MV-4-11 (cell line): ENCODE measurements around the gene ECI1.
A peak's percentile ranks its signal among the peaks of the same experiment; 100 is the strongest.
"Not testable (repeated sequence)": the region's sequence is repeated elsewhere in the genome, so short reads cannot be mapped to it uniquely, and the experiment has no call there.

Experiments
- DNase-seq: peaks from one replicate; lab custom pipeline; 2025; lab: John Stamatoyannopoulos, UW

Gene ECI1

GRCh38 chr16:2280461-2280860, 29.1 kb upstream of the ECI1 start:
- DNase-seq: no peak

- DNase-seq: no peak
Measured at GRCh38 chr16:2278956-2279800, 27.8 kb upstream of the ECI1 start.

DNA sequence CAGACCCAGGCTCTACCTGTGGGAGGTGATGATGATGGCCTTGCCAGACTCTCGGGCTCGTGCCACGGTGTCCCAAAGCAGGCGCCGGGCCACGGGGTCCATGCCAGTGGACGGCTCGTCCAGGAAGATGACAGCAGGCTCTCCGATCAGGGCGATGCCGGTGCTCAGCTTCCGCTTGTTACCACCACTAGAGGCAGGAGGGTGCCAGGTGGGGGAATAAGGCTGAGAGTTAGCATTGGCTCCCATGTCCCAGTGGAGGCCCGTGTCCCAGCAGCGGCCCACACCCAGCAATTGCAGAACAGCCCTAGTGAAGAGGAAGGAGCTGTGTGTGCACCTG, 26.9 kb upstream of the ECI1 start:
- no peak for DNase-seq

DNA sequence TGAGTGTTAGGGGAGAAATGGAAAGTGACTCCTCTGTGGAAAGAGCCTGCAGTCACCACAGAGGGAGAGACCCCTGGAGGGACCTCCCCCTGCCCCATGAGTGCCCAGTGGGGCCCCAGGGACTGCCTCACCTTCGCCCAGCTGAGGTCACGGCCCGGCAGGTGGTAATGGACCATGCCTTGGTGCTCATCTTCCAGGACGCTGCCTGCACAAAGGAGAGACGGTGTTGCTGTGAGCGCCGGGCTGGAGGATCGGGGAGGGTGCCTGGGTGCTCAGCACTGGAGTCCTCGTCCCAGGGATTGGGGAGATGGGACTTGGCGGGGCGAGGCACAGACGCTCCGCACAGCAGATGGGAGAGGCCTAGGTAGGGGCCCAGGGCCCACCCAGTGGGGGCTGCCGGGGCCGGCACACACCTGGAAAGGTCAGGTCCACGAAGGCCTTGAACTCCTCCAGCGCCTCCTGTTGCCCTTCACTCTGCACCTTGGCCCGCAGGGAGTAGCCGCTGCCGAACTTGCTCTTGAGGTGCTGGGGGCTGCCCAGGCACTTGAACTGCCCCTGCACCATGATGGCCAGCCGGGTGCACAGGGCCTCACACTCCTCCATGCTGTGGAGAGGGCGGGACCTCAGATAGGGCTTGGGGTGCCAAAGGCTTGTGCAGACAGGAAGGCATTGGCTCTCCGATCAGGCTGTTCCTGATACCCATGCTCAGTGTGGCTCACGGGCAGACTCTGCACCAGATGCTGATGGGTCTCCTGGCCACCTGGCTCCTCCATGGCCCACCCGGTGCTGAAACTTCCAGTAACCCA, 26.3 kb upstream of the ECI1 start:
- no peak for DNase-seq

GRCh38 chr16:2276368-2277195, 25.2 kb upstream of the ECI1 start:
- no peak for DNase-seq

- no peak for DNase-seq
Measured at GRCh38 chr16:2275476-2276367, 24.3 kb upstream of the ECI1 start.

- DNase-seq: no peak
Measured at GRCh38 chr16:2273931-2274330, 22.5 kb upstream of the ECI1 start.

DNA sequence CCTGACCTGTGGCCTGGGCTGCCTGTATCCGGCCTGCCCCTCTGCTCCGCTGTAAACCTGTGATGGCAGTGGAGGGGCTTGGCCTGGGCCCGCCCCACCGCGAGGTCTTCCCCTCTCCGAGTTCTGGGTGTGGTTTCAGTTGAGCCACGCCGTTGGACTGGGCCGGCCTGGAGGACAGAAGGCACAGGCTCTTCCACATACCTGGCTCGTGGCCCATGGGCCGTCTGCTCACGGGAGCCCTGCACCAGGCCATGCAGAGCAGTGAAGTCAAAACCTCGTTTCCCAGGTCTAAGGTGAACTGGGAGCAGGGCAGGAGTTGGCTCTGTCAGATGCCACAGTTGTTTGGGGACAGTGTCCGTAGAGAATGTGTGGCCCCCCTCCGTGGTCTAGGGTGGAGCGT, 22.1 kb upstream of the ECI1 start:
- no peak for DNase-seq

GRCh38 chr16:2271848-2272461, 20.6 kb upstream of the ECI1 start:
- no peak for DNase-seq

DNA sequence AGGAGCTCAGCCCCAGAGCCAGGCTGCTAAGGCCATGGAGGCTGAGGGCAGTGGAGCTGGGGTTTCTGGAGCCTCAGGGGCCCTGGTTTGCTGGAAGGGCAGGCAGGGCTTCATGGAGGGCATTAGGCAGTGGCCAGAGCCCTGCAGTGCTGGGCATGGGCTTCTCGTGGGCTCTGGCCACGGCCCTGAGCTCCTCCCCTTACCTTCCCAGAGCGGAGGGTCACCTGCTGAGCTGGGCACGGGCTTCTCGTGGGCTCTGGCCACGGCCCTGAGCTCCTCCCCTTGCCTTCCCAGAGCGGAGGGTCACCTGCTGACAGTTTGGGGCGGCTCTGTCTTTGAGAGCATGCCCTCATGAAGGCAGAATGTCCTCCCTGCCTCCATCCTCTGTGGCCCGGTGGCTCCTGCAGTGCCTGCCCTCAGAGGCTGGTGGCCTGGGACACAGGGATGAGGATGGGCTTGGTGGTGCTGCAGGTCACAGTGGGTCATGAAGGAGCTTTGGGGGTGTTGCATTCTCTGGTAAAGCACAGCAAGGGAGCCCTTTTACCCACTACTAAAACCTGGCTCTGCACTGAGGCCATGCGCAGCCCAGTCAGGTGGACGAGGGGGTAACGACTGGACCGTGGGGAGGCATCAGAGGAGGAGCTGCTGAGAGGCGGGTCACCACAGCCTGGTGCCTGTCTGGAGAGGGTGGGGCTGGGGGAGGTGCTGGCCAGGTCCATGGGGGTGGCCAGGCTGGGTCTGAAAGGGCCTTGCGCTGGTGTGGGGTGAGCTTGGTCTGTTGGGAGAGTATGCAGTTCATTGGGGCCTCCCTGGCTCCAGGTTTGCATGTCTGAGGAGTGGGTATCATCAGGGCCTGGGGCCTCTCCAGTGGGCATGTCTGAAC, 19.4 kb upstream of the ECI1 start:
- DNase-seq: no peak

GRCh38 chr16:2270070-2270462, 18.7 kb upstream of the ECI1 start:
- no peak for DNase-seq

- peak; percentile 91 for DNase-seq
Measured at GRCh38 chr16:2267913-2268666, 16.7 kb upstream of the ECI1 start, which contains the start of gene RNPS1. Gene RNPS1, minus strand, starts transcription at chr16:2268126. Its CDS starts 3,483 bp downstream, at chr16:2264643.

DNA sequence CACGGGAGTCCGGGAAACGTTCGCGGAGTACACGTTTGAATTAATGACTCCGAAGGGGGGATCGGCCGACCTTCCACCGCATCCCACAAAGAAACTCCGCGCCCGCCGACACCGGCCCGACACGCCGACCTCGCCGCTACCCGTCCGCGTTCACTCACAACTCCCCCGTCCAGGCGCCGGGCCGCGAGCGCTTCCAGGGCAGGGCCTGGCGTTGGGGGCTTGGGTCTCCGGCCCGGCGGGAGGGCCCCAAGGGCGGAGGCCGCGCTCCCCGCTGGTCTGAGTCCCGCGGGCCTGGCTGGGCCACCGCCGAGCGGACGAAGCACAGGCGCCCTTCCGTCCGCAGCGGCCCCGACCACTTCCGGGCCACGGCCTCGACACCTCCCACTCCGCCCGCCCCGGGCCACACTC, 16.1 kb upstream of the ECI1 start:
- DNase-seq: not testable (repeated sequence)

- not testable (repeated sequence) for DNase-seq
Measured at GRCh38 chr16:2266887-2267286, 15.5 kb upstream of the ECI1 start.

GRCh38 chr16:2263026-2263425, 11.6 kb upstream of the ECI1 start:
- DNase-seq: not testable (repeated sequence)

GRCh38 chr16:2260250-2260649, 8.9 kb upstream of the ECI1 start:
- no peak for DNase-seq

DNA sequence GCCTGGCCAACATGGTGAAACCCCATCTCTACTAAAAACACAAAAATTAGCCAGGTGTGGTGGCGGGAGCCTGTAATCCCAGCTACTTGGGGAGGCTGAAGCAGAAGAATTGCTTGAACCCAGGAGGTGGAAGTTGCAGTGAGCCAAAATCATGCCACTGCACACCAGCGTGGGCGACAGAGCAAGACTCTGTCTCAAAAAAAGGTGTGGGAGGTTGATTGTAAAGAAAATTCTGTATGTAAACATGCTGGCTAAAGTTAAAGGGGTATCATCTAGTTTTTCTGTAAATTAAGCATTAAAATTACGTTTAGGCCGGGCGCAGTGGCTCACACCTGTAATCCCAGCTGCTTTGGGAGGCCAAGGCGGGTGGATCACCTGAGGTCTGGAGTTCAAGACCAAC, 7.1 kb upstream of the ECI1 start:
- DNase-seq: not testable (repeated sequence)

GRCh38 chr16:2257726-2258125, 6.3 kb upstream of the ECI1 start:
- no peak for DNase-seq

DNA sequence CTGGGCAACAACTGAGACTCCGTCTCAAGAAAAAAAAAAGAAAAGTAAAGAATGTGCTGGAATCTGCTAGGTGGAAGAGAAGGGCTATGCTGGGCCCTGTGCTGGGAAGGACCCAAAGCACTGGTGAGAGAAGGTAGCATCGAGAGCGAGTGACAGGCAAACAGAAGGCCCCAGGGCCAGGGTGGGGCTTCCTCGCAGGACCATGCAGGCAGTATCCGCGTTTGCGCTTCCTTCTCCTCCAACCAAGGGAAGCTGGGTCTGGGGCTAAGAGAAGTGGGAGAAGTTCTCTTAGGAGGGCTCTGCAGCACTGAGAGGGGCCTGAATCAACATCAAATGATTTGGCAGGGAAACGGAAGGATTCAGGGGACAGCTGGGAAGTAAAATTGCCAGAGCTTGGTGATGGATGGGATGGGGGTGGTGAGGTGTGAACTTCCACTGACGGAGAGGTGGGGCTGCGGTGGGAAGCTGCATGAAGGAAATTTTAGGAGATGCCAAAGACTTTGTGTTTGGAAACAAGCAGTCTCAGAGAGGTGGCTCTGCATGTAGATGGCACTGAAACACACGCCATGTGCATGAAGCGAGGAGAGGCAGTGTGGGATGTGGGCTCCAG, 5.2 kb upstream of the ECI1 start:
- DNase-seq: no peak
